ENCODE measurements around the gene KLF18. TPM values are rescaled to one million over a fixed set of nuclear protein-coding genes. Genes with fewer than 3 reads are reported as not detected.

The KLF18 gene
- total RNA-seq, 1 experiment from 2014 or later: 0.07 TPM

GRCh38 chr1:44118682-44119081 lies 22.7 kb downstream of the KLF18 start, which contains the start of gene KLF17:
KLF17 (plus strand) TSS chr1:44118821; CDS start chr1:44118908, 87 bp downstream.
- Histone ChIP-seq H3K9ac (ENCODE audit: low read length) (no peak within 1 kb of the TSS), H4K20me1 (ENCODE audit: insufficient read depth) (no peaks in the 10 kb centered on the region), H3K27ac (ENCODE audit: low read depth, low read length) (no peak within 1 kb of the TSS), H3K36me3 (ENCODE audit: control insufficient read depth in 1 of 2, insufficient read depth in 2 of 2, low read length in 2 of 2) (no peaks in the 10 kb centered on the region), H3K9me3 (ENCODE audit: control insufficient read depth in 1 of 2, insufficient read depth in 1 of 2, low read depth in 1 of 2, low read length in 2 of 2) (no peaks in the 10 kb centered on the region), H3K9me2 (ENCODE audit: insufficient read depth) (peaks cover 5% of the 10 kb centered on the region; the same call in 1 of the 2 replicates), H3K27me3 (ENCODE audit: insufficient read depth, low read length) (no peaks in the 10 kb centered on the region), H3K4me3 (replicated peaks in 1 of 2; ENCODE audit: low read depth in 1 of 2, low read length in 2 of 2) (no peak within 1 kb of the TSS), H2AFZ (ENCODE audit: low read depth, low read length, poor library complexity, severe bottlenecking) (no peak within 1 kb of the TSS), H3K79me2 (ENCODE audit: insufficient read depth, low read length) (no peaks in the 10 kb centered on the region), H3K4me1 (ENCODE audit: control insufficient read depth in 1 of 2, insufficient read depth in 2 of 2, low read length in 2 of 2) (no peaks in the 10 kb centered on the region), H3K4me2 (ENCODE audit: low read length) (no peak within 1 kb of the TSS)
- POLR2A ChIA-PET: no interaction called here
- CTCF ChIA-PET: no interaction called here
- ATAC-seq (no peak), DNase-seq (ENCODE audit: low read depth, low spot score) (no peak)
- intact Hi-C loops (cut with micrococcal nuclease): no loop called here
- TF ChIP-seq SIN3A (IDR thresholded peaks at IDR 0.05; ENCODE audit: low read depth) (no peak), POLR2AphosphoS5 (IDR thresholded peaks at IDR 0.05; ENCODE audit: low read depth, low read length) (no peak), ELF1 (IDR thresholded peaks at IDR 0.05; ENCODE audit: borderline replicate concordance, low read depth) (no peak), FOSL1 (IDR thresholded peaks at IDR 0.05; ENCODE audit: low read depth) (no peak), RAD21 (IDR thresholded peaks at IDR 0.05; ENCODE audit: low read depth) (no peak), CEBPB (IDR thresholded peaks at IDR 0.05; ENCODE audit: low read depth) (no peak), EZH2phosphoT487 (IDR thresholded peaks at IDR 0.05; ENCODE audit: borderline replicate concordance) (no peak), YY1 (IDR thresholded peaks at IDR 0.05; ENCODE audit: extremely low read depth, insufficient replicate concordance, low read depth, low read length) (no peak), MAX (IDR thresholded peaks at IDR 0.05) (no peak), EZH2 (IDR thresholded peaks at IDR 0.05) (no peak), POLR2A (IDR thresholded peaks at IDR 0.05; ENCODE audit: borderline replicate concordance, extremely low read depth, insufficient read depth, insufficient read length) (no peak), ZNF274 (IDR thresholded peaks at IDR 0.05; ENCODE audit: low read depth, low read length) (no peak), JUND (IDR thresholded peaks at IDR 0.05) (no peak), ZFX (IDR thresholded peaks at IDR 0.05) (no peak), SRF (IDR thresholded peaks at IDR 0.05; ENCODE audit: low read depth) (no peak)
- TF ChIP-seq, protein P1, sequence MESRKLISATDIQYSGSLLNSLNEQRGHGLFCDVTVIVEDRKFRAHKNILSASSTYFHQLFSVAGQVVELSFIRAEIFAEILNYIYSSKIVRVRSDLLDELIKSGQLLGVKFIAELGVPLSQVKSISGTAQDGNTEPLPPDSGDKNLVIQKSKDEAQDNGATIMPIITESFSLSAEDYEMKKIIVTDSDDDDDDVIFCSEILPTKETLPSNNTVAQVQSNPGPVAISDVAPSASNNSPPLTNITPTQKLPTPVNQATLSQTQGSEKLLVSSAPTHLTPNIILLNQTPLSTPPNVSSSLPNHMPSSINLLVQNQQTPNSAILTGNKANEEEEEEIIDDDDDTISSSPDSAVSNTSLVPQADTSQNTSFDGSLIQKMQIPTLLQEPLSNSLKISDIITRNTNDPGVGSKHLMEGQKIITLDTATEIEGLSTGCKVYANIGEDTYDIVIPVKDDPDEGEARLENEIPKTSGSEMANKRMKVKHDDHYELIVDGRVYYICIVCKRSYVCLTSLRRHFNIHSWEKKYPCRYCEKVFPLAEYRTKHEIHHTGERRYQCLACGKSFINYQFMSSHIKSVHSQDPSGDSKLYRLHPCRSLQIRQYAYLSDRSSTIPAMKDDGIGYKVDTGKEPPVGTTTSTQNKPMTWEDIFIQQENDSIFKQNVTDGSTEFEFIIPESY (IDR thresholded peaks at IDR 0.05; ENCODE audit: extremely low read depth, insufficient replicate concordance, low read length): no peak
- TF ChIP-seq, protein P2, sequence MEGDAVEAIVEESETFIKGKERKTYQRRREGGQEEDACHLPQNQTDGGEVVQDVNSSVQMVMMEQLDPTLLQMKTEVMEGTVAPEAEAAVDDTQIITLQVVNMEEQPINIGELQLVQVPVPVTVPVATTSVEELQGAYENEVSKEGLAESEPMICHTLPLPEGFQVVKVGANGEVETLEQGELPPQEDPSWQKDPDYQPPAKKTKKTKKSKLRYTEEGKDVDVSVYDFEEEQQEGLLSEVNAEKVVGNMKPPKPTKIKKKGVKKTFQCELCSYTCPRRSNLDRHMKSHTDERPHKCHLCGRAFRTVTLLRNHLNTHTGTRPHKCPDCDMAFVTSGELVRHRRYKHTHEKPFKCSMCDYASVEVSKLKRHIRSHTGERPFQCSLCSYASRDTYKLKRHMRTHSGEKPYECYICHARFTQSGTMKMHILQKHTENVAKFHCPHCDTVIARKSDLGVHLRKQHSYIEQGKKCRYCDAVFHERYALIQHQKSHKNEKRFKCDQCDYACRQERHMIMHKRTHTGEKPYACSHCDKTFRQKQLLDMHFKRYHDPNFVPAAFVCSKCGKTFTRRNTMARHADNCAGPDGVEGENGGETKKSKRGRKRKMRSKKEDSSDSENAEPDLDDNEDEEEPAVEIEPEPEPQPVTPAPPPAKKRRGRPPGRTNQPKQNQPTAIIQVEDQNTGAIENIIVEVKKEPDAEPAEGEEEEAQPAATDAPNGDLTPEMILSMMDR (IDR thresholded peaks at IDR 0.05 in 2 of 3, conservative IDR thresholded peaks at IDR 0.05 in 1 of 3; ENCODE audit: borderline replicate concordance in 1 of 3, insufficient read depth in 1 of 3, low read depth in 2 of 3, low read length in 2 of 3): no peak
- TF ChIP-seq, protein P3, sequence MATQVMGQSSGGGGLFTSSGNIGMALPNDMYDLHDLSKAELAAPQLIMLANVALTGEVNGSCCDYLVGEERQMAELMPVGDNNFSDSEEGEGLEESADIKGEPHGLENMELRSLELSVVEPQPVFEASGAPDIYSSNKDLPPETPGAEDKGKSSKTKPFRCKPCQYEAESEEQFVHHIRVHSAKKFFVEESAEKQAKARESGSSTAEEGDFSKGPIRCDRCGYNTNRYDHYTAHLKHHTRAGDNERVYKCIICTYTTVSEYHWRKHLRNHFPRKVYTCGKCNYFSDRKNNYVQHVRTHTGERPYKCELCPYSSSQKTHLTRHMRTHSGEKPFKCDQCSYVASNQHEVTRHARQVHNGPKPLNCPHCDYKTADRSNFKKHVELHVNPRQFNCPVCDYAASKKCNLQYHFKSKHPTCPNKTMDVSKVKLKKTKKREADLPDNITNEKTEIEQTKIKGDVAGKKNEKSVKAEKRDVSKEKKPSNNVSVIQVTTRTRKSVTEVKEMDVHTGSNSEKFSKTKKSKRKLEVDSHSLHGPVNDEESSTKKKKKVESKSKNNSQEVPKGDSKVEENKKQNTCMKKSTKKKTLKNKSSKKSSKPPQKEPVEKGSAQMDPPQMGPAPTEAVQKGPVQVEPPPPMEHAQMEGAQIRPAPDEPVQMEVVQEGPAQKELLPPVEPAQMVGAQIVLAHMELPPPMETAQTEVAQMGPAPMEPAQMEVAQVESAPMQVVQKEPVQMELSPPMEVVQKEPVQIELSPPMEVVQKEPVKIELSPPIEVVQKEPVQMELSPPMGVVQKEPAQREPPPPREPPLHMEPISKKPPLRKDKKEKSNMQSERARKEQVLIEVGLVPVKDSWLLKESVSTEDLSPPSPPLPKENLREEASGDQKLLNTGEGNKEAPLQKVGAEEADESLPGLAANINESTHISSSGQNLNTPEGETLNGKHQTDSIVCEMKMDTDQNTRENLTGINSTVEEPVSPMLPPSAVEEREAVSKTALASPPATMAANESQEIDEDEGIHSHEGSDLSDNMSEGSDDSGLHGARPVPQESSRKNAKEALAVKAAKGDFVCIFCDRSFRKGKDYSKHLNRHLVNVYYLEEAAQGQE (IDR thresholded peaks at IDR 0.05; ENCODE audit: low read depth): no peak
- RAD21 ChIA-PET (ENCODE audit: low non-redundant PET in 1 of 2, low total read pairs in 2 of 2, uncharacterized antibody in 2 of 2, unreplicated experiment in 2 of 2): no interaction called here
- BruUV-seq (replicated peaks): no TSS peak
